HG02642 (cell line): ENCODE measurements around the gene FOXP1.

Experiments used
- ATAC-seq: cut with Tn5 transposase; IDR thresholded peaks from one replicate; pipeline ENCODE4 v1.9.1; 2021; ENCODE audit warnings: mild to moderate bottlenecking; ENCODE audit not compliant: unreplicated experiment, poor library complexity

FOXP1 gene

GRCh38 chr3:71062952-71063772 lies 520.4 kb downstream of the FOXP1 start:
- ATAC-seq = peak; percentile 39

GRCh38 chr3:71062037-71062932 lies 521.2 kb downstream of the FOXP1 start:
- ATAC-seq = no peak

DNA sequence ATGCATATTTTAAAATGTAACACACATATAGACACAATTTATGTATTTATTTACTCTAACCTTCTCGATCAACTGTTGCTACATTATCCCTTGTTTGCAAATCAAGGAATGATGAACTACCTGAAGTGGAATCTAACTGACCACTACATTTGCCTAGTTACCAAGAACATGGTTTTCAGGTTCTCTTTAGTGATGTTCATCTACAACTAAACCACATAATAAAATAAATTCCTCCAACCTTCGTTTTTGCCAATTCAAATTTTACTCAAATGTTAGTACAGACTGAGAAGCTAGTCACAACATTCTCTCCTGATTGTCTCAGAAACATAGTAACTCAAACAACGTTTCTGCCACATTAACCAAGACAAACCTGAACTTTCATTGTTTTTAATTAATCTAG lies 521.9 kb downstream of the FOXP1 start:
- ATAC-seq = no peak

DNA sequence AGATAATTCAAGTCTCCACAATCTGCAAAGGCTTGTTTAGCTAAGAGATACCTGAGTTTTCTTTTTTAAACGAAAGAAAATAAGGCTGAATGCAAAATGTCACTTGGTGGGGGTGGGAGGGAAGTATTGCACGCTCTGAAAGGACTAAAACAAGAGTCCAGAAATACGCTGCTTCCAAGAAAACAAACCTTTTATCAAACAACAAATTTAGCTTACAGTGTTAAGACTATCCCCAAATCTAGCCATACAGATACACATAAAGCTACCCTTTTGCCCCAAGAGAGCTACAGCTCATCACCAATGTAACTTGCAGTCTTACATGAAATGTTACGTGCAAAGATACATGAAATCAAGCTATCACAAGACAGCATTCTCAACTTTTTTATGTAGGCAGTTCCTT lies 522.5 kb downstream of the FOXP1 start:
- ATAC-seq = no peak

- ATAC-seq = no peak
These were observed 523.0 kb downstream of the FOXP1 start for GRCh38 chr3:71060536-71060935.

DNA sequence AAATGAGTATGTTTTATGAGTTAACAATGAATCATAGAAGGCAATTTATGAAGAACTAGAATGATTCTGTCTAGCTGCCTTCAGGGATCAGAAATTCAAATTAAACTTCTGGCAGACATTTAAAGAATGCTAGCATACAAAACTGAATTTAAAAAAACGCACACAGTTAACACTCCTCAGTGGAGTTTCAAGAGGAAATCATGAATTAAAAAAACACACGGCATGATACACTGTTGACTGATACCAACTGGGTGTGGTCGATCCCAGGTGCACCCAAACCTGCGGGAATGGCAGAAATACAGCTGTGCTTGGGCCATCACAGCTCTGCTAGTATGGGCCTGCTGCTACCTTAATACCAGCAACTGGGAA lies 526.0 kb downstream of the FOXP1 start:
- ATAC-seq = no peak

GRCh38 chr3:71056327-71056726 lies 527.2 kb downstream of the FOXP1 start:
- ATAC-seq = no peak

- no peak for ATAC-seq
These were observed 528.1 kb downstream of the FOXP1 start for GRCh38 chr3:71055257-71056001.

DNA sequence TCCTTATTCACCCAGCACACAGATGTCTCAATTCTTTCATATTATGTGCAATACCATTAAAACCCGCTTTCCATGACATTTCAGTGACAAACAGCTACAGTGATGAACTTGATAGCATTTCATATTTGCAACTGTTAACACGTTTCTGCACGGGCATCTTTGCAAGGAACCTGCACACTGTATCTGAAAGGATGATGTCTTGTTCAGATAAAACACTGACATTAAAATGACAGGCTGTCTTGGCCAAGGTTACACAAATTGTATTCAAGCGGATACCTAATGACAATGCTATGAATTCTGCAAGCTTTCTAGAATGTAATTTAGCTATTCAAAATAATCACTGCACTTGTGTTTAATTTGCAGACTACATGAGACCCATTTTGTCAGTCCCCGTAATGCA lies 529.2 kb downstream of the FOXP1 start:
- ATAC-seq = no peak

- ATAC-seq = no peak
These were observed 530.0 kb downstream of the FOXP1 start for GRCh38 chr3:71053495-71053894.

- no peak for ATAC-seq
These were observed 530.8 kb downstream of the FOXP1 start for GRCh38 chr3:71052716-71053115.

DNA sequence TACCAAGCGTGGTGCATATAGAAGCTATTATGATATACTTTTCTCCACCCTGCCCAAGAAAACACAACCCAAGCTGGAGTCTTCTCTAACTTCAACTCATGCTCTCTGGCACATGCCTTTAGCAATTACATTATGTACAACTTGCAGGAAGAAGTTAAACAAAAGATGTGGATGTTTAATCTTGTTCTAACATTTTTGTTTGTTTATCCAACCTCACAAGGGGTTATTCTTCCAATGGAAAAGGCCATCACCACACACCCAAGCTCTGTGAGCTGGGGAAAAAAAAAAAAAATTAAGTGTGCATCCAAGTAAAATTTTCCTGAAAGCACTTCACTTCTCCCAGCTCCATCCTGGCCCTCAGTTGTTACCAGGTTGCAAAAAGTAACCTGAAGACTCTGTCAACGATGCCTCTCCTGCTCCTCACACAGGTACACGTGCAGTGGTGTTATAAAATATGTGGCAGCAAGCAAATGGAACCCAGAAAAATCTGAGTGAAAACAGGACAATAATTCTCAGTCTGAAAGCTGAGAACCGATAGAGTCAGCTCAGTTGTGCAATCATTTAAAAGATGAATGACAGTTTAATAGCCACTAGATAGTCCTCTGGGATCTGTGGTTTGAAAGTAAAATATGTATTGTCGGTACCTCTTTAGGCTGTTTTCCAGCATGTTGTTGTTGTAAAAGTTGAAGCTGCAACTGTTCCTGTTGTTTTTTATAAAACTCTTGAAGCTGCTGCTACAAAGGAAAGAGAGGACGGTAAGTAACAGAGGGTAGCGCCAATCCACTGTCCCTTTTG lies 531.4 kb downstream of the FOXP1 start:
- ATAC-seq = no peak

DNA sequence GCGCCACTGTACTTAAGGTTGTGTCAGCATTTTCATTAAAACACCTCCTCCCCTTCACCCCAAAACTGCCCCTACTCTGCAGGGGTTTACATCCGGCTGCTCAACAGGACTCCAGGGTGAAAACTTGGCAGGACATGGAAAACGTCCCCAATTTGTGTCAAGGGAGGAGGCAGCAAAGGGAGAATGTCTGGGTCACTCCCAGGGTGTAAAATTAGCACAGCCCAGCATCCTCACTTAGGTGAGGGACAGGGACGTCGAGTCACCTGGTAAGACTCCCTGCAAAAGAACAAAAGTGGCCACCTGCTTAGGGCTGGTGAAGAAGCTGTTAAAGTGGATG lies 532.3 kb downstream of the FOXP1 start:
- ATAC-seq = no peak

DNA sequence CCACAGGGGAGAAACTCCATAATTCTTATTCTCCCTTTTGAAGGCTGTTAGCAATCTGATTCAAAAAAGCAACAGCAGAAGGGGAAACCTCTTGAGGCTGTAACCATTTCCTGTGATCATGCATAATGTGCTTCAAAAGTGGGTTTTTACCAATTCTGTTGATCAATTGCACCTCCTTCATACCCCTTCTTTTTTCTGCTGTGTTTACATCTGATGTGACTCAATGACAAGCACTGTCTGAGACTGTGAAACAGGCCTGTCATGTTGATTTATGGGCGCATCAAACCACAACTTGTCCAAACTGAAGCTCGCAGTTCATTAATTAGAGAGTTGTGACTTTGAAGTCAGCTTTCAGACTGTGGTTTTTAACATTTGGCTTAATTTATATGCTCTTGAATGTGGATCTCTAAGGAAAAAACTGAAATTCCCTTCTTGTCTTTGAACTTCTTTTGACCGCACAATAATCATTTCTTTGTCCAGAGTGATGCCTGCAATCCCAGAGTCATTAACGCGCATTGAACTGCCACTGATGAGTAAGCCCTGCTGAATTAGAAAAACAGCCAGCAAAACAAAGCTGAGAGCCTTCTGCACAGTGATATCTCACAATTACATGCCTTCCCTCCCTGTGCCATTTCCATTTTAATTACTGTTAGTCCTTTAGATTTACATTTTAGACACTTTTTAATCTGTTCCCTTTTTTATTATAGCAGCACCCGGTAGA lies 532.8 kb downstream of the FOXP1 start:
- ATAC-seq = no peak

GRCh38 chr3:71050166-71050537 lies 533.4 kb downstream of the FOXP1 start:
- no peak for ATAC-seq

DNA sequence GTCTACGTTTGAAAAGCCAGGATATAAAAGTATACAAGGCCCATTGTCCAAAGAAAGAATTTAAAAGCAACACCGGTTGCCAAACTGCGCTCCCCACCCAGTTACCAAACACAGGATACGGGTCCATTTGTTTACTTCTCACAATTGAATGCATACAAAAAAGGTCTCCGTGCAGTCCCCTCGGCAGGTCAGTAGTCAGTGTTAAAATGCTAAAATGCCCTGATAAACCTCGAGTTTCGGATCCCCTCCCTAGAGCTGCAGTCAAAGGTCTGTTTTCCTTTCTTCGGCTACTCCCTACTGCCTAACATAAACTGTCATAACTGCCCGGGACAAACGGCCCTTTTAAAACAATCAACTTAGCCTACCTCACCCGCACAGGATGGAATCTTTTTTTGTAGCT lies 534.6 kb downstream of the FOXP1 start:
- ATAC-seq = no peak

DNA sequence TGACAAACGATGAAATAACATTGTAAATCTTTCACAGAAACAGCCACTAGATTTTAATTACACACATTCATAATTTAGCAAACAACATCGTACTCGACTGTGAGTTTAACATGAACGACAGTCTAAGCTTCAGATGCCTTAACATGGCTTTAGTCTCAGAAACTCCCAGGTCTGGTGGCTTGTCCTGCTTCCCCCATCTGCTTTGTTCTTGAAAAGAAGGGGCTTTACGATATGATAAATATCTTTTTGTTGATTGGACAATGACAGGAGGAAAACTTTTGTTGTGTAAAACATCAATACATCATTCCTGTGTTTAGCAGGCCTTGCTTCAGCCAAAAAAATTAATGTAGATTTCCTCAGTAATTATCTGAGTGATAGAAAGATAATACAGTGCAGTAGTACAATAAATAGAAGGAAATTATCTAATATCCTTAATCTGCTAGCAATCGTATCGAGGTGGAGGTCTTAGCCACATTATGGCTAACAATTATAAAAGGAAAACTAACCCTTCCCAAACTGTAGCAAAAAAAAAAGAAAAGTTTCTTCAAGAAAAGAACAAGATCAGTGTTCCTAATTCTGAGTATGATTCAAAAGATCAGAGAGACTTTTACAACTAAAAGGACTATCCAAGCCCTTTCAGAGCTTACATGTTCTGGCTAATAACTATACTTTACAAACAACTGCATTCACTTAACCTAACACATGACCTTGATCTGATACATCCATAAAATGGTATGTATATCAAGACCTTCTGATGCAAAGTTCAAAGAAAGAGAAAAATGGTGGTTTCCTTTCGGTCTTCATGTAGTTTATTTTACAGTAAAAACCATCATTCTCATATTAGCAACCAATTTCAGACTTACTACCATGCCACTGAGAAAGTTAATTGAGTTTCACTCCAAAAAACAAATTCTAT lies 535.7 kb downstream of the FOXP1 start:
- no peak for ATAC-seq

DNA sequence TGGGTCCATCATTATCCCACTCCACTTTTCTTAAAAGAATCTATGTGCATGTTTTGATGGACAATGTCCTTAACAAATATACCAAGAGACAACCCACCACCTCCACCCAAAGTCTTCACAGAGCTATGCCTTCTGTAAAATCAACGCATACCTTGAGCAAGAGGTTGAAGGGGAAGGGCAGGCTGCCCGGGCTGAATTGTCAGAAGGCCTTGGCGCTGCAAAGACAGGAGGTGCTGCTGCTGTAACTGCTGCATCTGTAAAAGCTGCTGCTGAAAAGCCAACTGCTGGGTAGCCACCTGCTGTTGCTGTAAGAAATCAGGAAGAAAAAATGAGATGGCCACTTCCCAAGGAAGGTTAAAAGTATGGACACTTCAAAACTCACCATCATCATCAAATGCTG lies 536.7 kb downstream of the FOXP1 start:
- ATAC-seq = no peak

- ATAC-seq = peak; percentile 59
These were observed 537.6 kb downstream of the FOXP1 start for GRCh38 chr3:71045917-71046282.
